ENCODE results near the gene OR5H2. TPM values are rescaled to one million over a fixed set of nuclear protein-coding genes. Genes with fewer than 3 reads are reported as not detected.

Gene OR5H2
- total RNA-seq, 3 donors from 2014 or later: not detected

DNA sequence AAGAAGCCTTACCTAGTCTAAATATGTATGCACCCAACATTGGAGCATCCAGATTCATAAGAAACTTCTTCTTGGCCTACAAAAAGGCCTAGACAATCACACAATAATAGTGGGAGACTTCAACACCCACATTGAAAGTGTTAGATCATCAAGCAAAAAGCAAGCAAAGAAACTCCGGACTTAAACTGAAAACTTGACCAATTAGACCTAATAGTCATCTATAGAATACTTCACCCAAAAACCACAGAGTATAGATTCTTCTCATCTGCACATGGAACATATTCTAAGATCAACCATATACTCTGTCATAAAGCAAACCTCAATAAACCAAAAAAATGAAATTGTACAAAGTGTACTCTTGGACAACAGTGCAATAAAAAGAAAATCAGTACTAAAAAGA is 49.0 kb downstream of the OR5H2 start:
- no peak for DNase-seq (ENCODE audit: low spot score in 2 of 2)
- Histone ChIP-seq H3K4me3 (no peak overlapping the region), H3K9me3 (no peaks in the 10 kb centered on the region), H3K27ac (no peak overlapping the region), H3K36me3 (no peaks in the 10 kb centered on the region), H3K4me1 (no peaks in the 10 kb centered on the region), H3K27me3 (no peaks in the 10 kb centered on the region)
- intact Hi-C loops (cut with DNase I; ENCODE audit: low total_unique reads): no loop called here
- TF ChIP-seq POLR2AphosphoS5 (IDR thresholded peaks at IDR 0.05): no peak
- no peak for TF ChIP-seq POLR2A (IDR thresholded peaks at IDR 0.05)
- TF ChIP-seq, protein P1, sequence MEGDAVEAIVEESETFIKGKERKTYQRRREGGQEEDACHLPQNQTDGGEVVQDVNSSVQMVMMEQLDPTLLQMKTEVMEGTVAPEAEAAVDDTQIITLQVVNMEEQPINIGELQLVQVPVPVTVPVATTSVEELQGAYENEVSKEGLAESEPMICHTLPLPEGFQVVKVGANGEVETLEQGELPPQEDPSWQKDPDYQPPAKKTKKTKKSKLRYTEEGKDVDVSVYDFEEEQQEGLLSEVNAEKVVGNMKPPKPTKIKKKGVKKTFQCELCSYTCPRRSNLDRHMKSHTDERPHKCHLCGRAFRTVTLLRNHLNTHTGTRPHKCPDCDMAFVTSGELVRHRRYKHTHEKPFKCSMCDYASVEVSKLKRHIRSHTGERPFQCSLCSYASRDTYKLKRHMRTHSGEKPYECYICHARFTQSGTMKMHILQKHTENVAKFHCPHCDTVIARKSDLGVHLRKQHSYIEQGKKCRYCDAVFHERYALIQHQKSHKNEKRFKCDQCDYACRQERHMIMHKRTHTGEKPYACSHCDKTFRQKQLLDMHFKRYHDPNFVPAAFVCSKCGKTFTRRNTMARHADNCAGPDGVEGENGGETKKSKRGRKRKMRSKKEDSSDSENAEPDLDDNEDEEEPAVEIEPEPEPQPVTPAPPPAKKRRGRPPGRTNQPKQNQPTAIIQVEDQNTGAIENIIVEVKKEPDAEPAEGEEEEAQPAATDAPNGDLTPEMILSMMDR (IDR thresholded peaks at IDR 0.05): no peak

Other genes starting within 250 kb of the OR5H2 start
- not detected for gene GABRR3, start 247.2 kb upstream of the OR5H2 start, total RNA-seq
- gene OR5AC2, start 195.3 kb upstream of the OR5H2 start, total RNA-seq: not detected
- gene OR5H1, start 151.8 kb upstream of the OR5H2 start, total RNA-seq: not detected
- not detected for gene OR5H14, start 135.0 kb upstream of the OR5H2 start, total RNA-seq
- gene OR5H15, start 115.8 kb upstream of the OR5H2 start, total RNA-seq: not detected
- not detected for gene OR5H6, start 18.3 kb upstream of the OR5H2 start, total RNA-seq
- gene OR5K4, start 71.3 kb downstream of the OR5H2 start, total RNA-seq: not detected
- not detected for gene OR5K3, start 108.2 kb downstream of the OR5H2 start, total RNA-seq
- gene OR5K1, start 180.7 kb downstream of the OR5H2 start, total RNA-seq: not detected
- not detected for gene OR5K2, start 215.2 kb downstream of the OR5H2 start, total RNA-seq
- 100 to 1,000 TPM; 113 to 121 (median 114) TPM for gene CLDND1, start 240.4 kb downstream of the OR5H2 start, total RNA-seq
- 1 to 10 TPM in 1 of 3 donors, under 1 TPM in 1, not detected in 1; 0.59 to 1.6 TPM for gene GPR15, start 249.5 kb downstream of the OR5H2 start, total RNA-seq

Data from breast epithelium (tissue), 4 donors.